Vein endothelial cell (primary cell): ENCODE measurements around the gene CHD1. TPM values are rescaled to one million over a fixed set of nuclear protein-coding genes. Genes with fewer than 3 reads are reported as not detected.

ENCODE experiments used
- small RNA-seq: library from RNA; depleted of rRNA; stranded (forward); fragments of <200 nt; gene quantifications from one replicate; pipeline ENCODE3, GENCODE V24; 2012
- total RNA-seq: library from RNA; depleted of rRNA; stranded (reverse); fragments of >200 nt; gene quantifications from 2 replicates; pipeline ENCODE4 v1.2.3, GENCODE V29; 2012

CHD1 gene
- total RNA-seq, result 55.5 and 77.0 TPM in 2 replicates

DNA sequence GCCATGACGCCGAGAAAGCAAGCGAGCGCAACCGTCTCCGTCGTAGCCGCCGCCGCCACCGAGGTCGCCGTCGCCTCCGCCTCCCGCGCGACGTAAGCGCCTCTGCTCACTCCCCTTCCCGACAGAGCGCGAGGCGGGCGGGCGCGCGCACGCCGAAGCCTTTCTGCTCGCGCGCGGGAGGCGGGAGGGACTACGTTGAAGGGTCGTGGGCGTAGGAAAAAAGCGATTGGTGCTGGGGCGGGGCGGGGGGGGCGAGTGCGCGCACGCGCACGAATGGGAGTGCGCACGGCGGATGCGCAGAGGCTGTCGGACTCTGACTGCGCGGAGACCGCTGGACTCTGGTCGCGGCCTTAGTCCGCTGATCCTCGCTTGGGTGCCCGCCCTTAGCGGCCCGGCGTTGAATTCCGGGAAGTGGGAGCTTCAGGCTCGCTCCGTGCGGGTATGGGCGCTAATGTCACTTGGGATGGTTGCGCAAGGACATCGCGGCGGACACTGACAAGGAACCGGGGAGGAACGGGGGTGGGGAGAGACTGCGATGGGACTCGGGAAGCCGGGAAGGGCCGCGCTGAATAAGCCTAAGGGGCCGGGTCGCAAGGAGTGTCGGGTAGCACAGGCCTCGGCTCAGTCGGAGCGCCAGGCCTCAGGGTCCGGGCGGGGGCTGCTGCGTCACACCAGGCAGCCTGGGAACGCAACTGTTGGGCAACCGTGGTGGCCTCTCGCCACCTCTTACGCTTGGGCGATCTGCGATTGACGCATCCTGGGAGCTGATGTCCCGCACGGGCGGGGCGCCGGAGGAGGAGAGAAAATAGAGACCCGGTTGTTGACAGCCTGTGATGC is at the start of gene CHD1:
CHD1 (minus strand) TSS at position 135 of the 837 bp plus-strand sequence. CDS start 2,621 bp downstream, outside the sequence.

Small RNAs within 50 kb of the gene (small RNA-seq; reads per million reads assigned to genes)
- gene RF00019 (not detected), gene RNU6-402P (not detected)

Other genes with a start within 250 kb of the CHD1 start
- gene RGMB, start 155.3 kb downstream of the CHD1 start, total RNA-seq, result 33.6 and 39.4 TPM in 2 replicates